WTC11 (cell line): ENCODE results near the gene DLX6.

Experiments used
- ESRRA ChIP-seq: sonication (generic); formaldehyde crosslinking; IDR thresholded peaks from 2 replicates; pipeline ENCODE4 v1.8.1; 2022; ENCODE audit warnings: mild to moderate bottlenecking, missing genetic modification reagents, borderline replicate concordance
- ZNF416 ChIP-seq: fragments of 250-450 bp; sonication (Bioruptor Pico); IDR thresholded peaks from 2 replicates; pipeline ENCODE4 v1.9.0; 2021; ENCODE audit warnings: mild to moderate bottlenecking, inconsistent platforms
- TF ChIP-seq, protein P1 (sequence below): sonication (generic); formaldehyde crosslinking; conservative IDR thresholded peaks from 2 replicates; pipeline ENCODE4 v1.8.1; 2022; ENCODE audit warnings: mild to moderate bottlenecking, missing genetic modification reagents
- TF ChIP-seq, protein P2 (sequence below): sonication (generic); formaldehyde crosslinking; IDR thresholded peaks from 2 replicates; pipeline ENCODE4 v1.8.1; 2023; ENCODE audit warnings: mild to moderate bottlenecking, missing genetic modification reagents, moderate library complexity
- TF ChIP-seq, protein P3 (sequence below): fragments of 200-600 bp; IDR thresholded peaks from 2 replicates; pipeline ENCODE4 v1.8.0; 2022; ENCODE audit warnings: antibody characterized with exemption
- TF ChIP-seq, protein P4 (sequence below): sonication (generic); formaldehyde crosslinking; IDR thresholded peaks from 2 replicates; pipeline ENCODE4 v1.8.0; 2022; ENCODE audit warnings: mild to moderate bottlenecking, missing genetic modification reagents
- TF ChIP-seq, protein P5 (sequence below): sonication (generic); formaldehyde crosslinking; IDR thresholded peaks from 2 replicates; pipeline ENCODE4 v1.8.0; 2022; ENCODE audit warnings: mild to moderate bottlenecking, missing genetic modification reagents
- TF ChIP-seq, protein P6 (sequence below): sonication (generic); formaldehyde crosslinking; IDR thresholded peaks from 2 replicates; pipeline ENCODE4 v1.8.1; 2022; ENCODE audit warnings: mild to moderate bottlenecking, missing genetic modification reagents, moderate library complexity, borderline replicate concordance

DNA sequence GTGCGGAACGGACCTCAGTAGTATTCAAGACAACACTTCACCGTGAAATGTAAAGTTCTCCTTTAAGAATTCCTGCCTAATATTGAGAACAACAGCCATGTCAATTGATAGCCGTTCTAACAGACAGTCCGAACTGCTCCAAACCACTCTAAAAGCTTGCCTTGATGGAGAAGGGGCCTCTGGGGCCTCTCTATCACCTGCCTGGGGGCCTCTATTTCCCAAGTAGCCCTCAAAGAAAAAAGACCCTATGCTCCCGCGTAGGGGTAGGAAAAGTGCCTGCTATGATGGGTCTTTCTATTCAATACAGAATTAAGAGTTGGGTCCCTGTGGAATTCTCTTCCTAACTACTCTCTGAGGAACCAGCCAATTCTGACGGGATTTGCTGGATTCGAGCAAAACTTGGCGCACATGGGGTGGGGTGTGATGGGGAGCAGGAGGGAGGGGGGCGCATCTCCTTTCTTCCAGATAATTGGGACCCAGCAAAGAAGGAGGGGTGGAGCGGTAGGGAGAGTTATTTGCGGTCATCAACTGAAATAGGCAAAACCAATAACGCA, 8.3 kb upstream of the DLX6 start:
- TF ChIP-seq, protein P1, sequence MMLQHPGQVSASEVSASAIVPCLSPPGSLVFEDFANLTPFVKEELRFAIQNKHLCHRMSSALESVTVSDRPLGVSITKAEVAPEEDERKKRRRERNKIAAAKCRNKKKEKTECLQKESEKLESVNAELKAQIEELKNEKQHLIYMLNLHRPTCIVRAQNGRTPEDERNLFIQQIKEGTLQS (CRISPR knock-in tag) = no peak
- TF ChIP-seq, protein P2, sequence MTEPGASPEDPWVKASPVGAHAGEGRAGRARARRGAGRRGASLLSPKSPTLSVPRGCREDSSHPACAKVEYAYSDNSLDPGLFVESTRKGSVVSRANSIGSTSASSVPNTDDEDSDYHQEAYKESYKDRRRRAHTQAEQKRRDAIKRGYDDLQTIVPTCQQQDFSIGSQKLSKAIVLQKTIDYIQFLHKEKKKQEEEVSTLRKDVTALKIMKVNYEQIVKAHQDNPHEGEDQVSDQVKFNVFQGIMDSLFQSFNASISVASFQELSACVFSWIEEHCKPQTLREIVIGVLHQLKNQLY = no peak
- TF ChIP-seq, protein P3, sequence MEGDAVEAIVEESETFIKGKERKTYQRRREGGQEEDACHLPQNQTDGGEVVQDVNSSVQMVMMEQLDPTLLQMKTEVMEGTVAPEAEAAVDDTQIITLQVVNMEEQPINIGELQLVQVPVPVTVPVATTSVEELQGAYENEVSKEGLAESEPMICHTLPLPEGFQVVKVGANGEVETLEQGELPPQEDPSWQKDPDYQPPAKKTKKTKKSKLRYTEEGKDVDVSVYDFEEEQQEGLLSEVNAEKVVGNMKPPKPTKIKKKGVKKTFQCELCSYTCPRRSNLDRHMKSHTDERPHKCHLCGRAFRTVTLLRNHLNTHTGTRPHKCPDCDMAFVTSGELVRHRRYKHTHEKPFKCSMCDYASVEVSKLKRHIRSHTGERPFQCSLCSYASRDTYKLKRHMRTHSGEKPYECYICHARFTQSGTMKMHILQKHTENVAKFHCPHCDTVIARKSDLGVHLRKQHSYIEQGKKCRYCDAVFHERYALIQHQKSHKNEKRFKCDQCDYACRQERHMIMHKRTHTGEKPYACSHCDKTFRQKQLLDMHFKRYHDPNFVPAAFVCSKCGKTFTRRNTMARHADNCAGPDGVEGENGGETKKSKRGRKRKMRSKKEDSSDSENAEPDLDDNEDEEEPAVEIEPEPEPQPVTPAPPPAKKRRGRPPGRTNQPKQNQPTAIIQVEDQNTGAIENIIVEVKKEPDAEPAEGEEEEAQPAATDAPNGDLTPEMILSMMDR = no peak
- TF ChIP-seq, protein P4, sequence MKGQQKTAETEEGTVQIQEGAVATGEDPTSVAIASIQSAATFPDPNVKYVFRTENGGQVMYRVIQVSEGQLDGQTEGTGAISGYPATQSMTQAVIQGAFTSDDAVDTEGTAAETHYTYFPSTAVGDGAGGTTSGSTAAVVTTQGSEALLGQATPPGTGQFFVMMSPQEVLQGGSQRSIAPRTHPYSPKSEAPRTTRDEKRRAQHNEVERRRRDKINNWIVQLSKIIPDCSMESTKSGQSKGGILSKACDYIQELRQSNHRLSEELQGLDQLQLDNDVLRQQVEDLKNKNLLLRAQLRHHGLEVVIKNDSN (CRISPR knock-in tag) = no peak
- TF ChIP-seq, protein P5, sequence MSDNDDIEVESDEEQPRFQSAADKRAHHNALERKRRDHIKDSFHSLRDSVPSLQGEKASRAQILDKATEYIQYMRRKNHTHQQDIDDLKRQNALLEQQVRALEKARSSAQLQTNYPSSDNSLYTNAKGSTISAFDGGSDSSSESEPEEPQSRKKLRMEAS (CRISPR knock-in tag) = no peak
- TF ChIP-seq ZNF416 (no peak), ESRRA (CRISPR knock-in tag) (no peak)
- TF ChIP-seq, protein P6, sequence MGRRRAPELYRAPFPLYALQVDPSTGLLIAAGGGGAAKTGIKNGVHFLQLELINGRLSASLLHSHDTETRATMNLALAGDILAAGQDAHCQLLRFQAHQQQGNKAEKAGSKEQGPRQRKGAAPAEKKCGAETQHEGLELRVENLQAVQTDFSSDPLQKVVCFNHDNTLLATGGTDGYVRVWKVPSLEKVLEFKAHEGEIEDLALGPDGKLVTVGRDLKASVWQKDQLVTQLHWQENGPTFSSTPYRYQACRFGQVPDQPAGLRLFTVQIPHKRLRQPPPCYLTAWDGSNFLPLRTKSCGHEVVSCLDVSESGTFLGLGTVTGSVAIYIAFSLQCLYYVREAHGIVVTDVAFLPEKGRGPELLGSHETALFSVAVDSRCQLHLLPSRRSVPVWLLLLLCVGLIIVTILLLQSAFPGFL (CRISPR knock-in tag) = no peak
